Measurements from ENCODE around the gene GYS2.
A peak's percentile ranks its signal among the peaks of the same experiment; 100 is the strongest.

The GYS2 gene

DNA sequence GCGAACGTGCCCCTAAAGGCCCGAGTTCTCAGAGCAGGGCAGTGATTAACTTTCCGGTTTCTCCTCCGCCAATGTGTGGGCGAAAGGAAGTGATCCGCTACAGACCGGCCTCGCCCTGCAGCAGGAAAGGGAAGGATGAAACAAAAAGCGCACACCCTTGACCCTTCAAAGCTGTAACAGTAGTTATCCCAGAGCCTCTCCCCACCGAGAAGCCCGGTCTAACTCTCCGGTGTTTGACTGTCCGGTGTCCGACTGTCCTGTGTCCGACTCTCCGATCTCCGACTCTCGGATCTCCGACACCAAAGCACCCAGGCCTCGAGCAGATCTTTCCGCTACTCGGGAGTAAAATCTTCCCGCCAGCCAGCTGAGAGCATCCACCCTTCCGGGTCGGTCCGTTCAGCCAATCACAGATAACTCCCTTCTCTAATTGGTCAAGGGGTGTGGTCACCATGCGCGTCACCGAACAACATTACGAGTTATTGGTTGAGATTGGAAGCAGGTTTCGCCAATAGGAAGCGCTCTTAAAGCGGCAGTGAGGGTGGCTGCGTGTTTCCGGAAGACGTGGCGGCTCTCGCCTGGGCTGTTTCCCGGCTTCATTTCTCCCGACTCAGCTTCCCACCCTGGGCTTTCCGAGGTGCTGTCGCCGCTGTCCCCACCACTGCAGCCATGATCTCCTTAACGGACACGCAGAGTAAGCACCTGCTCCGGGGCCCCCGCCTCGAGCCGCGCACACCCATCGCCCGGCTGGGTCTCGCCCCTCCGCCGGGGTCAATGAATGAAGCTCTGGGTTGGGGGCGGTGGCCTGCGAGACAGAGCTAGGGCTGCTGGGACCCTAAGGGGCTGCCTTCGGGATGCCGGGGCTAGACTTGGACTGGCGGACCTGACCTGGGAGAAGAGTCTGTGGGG lies 103.1 kb downstream of the GYS2 start, which contains the start of the genes GOLT1B and RECQL:
GOLT1B (plus strand) TSS at position 532 of the 906 bp plus-strand sequence; CDS start at position 667, 135 bp downstream.
RECQL (minus strand) TSS at position 378 of the 906 bp plus-strand sequence. CDS start 2,065 bp downstream, outside the sequence.
- FAIRE-seq, result peak; percentile 93

DNA sequence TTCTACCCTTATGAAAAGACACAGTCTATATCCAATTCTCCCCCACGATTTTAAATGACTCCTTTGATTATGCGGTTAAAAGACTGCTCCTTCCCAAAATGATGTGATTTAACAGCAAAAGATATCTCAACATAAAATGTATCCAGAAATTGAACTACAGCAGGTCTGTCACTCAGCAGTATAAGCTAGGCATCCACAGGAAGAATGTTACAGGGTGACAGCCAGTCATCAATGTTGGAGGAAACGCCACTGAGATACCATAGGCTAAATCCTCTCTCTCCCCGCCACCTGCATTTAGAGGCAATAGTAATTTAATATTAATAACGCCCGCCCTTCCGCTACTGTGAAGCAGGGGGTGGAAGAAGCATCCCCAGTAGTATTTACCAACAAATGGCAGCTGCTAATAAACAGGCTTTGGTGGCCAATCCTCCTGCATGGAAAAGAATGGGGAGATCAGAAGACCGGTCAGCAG lies 103.8 kb downstream of the GYS2 start:
- FAIRE-seq, result no peak

DNA sequence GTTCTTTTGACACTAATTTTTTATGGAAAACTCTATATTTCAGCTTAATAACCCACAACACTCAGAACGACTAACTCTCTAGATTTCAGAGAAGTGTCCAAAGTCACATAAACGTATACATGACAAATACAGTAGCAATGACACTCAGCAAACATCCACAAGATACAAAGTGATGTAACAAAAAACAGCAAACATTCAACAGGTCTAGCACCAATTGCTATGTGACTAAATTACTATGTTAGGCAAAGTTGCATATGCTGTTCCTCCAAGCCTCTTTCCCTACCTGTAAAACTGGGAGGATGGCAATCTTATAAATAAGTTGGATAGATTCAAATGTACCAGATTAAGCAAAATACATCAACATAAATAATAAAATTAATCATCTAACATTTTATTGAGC lies 104.9 kb downstream of the GYS2 start:
- no peak for FAIRE-seq

Data from TTC549 (cell line).